UCSD-AML1 (cell line): ENCODE measurements around the gene WFDC9.
"Not testable (repeated sequence)": the region's sequence is repeated elsewhere in the genome, so short reads cannot be mapped to it uniquely, and the experiment has no call there.

Experiments used
- DNase-seq: peaks from one replicate; lab custom pipeline; 2025; ENCODE audit not compliant: unreplicated experiment; lab: John Stamatoyannopoulos, UW

The WFDC9 gene

GRCh38 chr20:45593498-45593897 is 37.6 kb downstream of the WFDC9 start:
- DNase-seq, result no peak

- no peak for DNase-seq
These were observed 38.4 kb downstream of the WFDC9 start for GRCh38 chr20:45592574-45593189.

GRCh38 chr20:45589725-45590124 is 41.4 kb downstream of the WFDC9 start:
- DNase-seq, result no peak

- no peak for DNase-seq
These were observed 42.3 kb downstream of the WFDC9 start for GRCh38 chr20:45588800-45589199.

GRCh38 chr20:45585986-45586385 is 45.1 kb downstream of the WFDC9 start:
- DNase-seq, result not testable (repeated sequence)

GRCh38 chr20:45584294-45584693 is 46.8 kb downstream of the WFDC9 start:
- not testable (repeated sequence) for DNase-seq

GRCh38 chr20:45583502-45583901 is 47.6 kb downstream of the WFDC9 start:
- no peak for DNase-seq

- DNase-seq, result no peak
These were observed 49.4 kb downstream of the WFDC9 start for GRCh38 chr20:45581702-45582101.

GRCh38 chr20:45579184-45579583 is 51.9 kb downstream of the WFDC9 start, which contains the start of gene WFDC8:
WFDC8 (minus strand) TSS chr20:45579284; CDS start chr20:45579247, 37 bp downstream.
- DNase-seq, result no peak

- no peak for DNase-seq
These were observed 52.9 kb downstream of the WFDC9 start for GRCh38 chr20:45578231-45578630.

- no peak for DNase-seq
These were observed 54.1 kb downstream of the WFDC9 start for GRCh38 chr20:45576995-45577394.

- no peak for DNase-seq
These were observed 55.2 kb downstream of the WFDC9 start for GRCh38 chr20:45575931-45576330.

- not testable (repeated sequence) for DNase-seq
These were observed 61.4 kb downstream of the WFDC9 start for GRCh38 chr20:45569650-45570049.

GRCh38 chr20:45564760-45565276 is 66.3 kb downstream of the WFDC9 start:
- no peak for DNase-seq
